Activated T-helper 2 cell treated with anti-CD3 and anti-CD28 coated beads, Interferon-gamma antibody, Interleukin-2, Interleukin-4, amounts not matched to agents 10 μg/mL and 5 μg/mL and 100 μg/mL, durations not matched to agents 14 hours and 24 hours and 36 hours (primary cell): Measurements from ENCODE around the gene PLEKHA5. TPM values are rescaled to one million over a fixed set of nuclear protein-coding genes. Genes with fewer than 3 reads are reported as not detected.
"Not testable (repeated sequence)": the region's sequence is repeated elsewhere in the genome, so short reads cannot be mapped to it uniquely, and the experiment has no call there.

ENCODE experiments used
- DNase-seq: peaks from one replicate; pipeline ENCODE4 v3.0.0; 2021; ENCODE audit warnings: low spot score
- H3K27ac Mint-ChIP-seq: one replicate; pipeline ENCODE4 v1.8.0; 2021; ENCODE audit warnings: mixed read lengths
- H3K27me3 Mint-ChIP-seq: one replicate; pipeline ENCODE4 v1.8.0; 2021; ENCODE audit warnings: low read depth, mixed read lengths
- H3K36me3 Mint-ChIP-seq: one replicate; pipeline ENCODE4 v1.8.0; 2021; ENCODE audit warnings: low read depth, mixed read lengths
- H3K4me1 Mint-ChIP-seq: one replicate; pipeline ENCODE4 v1.8.0; 2021; ENCODE audit warnings: low read depth, mixed read lengths
- H3K4me3 Mint-ChIP-seq: one replicate; pipeline ENCODE4 v1.8.0; 2021; ENCODE audit warnings: low read depth, mild to moderate bottlenecking, moderate library complexity, mixed read lengths
- H3K9me3 Mint-ChIP-seq: one replicate; pipeline ENCODE4 v1.8.0; 2021; ENCODE audit warnings: mixed read lengths
- intact Hi-C: fragments of 100-400 bp; cut with micrococcal nuclease; formaldehyde crosslinking; loops from one replicate; pipeline ENCODE4 v1.15.1; 2023
- total RNA-seq: library from RNA; stranded (reverse); gene quantifications from 2 replicates; pipeline ENCODE4 v1.2.3, GENCODE V29; 2022

Gene PLEKHA5
- total RNA-seq, 1 donor from 2014 or later = 3.2 TPM

GRCh38 chr12:19411234-19412204, 282.0 kb downstream of the PLEKHA5 start:
- intact Hi-C loops = no loop called here
- H3K9me3 Mint-ChIP-seq = no peaks in the 10 kb centered on the region
- H3K36me3 Mint-ChIP-seq = no peaks in the 10 kb centered on the region
- no peaks in the 10 kb centered on the region for H3K4me1 Mint-ChIP-seq
- H3K27ac Mint-ChIP-seq = no peak overlapping the region
- H3K27me3 Mint-ChIP-seq = peaks cover 5% of the 10 kb centered on the region
- H3K4me3 Mint-ChIP-seq = no peak overlapping the region
- no peak for DNase-seq

DNA sequence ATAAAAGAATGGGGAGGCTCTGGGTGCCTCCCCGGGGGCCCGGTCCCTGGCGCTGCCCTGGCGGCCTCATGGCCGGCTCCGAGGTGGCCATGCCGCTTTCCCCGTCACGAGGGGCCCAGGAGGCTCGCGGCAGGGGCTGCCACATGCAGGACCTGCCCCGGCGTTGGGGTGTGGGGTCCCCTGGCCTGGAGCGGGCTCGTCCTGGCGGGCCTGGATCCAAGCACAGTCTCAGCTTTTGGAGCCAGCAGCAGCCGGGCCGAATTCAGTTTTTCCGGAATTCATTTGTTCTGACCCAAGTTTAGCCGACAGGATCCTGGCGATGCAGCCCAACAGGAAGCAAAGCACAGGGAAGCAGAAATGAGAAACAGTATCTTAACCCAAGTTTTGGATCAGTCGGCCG, 283.3 kb downstream of the PLEKHA5 start:
- intact Hi-C loops = no loop called here
- no peaks in the 10 kb centered on the region for H3K4me1 Mint-ChIP-seq
- no peak for DNase-seq

DNA sequence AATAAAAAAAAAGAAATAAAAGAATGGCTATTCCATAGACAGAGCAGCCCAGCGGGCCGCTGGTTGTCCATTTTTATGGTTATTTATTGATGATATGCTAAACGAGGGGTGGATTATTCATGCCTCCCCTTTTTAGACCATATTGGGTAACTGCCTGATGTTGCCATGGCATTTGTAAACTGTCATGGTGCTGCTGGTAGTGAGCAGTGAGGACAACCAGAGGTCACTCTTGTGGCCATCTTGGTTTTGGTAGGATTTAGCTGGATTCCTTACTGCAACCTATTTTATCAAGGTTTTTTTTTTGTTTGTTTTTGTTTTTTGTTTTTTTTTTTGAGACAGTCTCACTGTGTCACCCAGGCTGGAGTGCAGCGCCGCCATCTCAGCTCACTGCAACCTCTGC, 284.0 kb downstream of the PLEKHA5 start:
- intact Hi-C loops, DNase-seq, H3K4me3 Mint-ChIP-seq, H3K9me3 Mint-ChIP-seq, H3K36me3 Mint-ChIP-seq, H3K27ac Mint-ChIP-seq, H3K4me1 Mint-ChIP-seq, H3K27me3 Mint-ChIP-seq: not testable (repeated sequence)

More for the DNA sequence above, 283.3 kb downstream of the PLEKHA5 start:
- Mint-ChIP-seq H3K27ac (no peak overlapping the region), H3K36me3 (no peaks in the 10 kb centered on the region), H3K27me3 (peaks cover 5% of the 10 kb centered on the region), H3K9me3 (no peaks in the 10 kb centered on the region), H3K4me3 (no peak overlapping the region)

- no peak for DNase-seq
- Mint-ChIP-seq H3K27me3 (peaks cover under 1% of the 10 kb centered on the region), H3K4me1 (no peaks in the 10 kb centered on the region), H3K9me3 (no peaks in the 10 kb centered on the region), H3K4me3 (no peak overlapping the region), H3K27ac (no peak overlapping the region), H3K36me3 (no peaks in the 10 kb centered on the region)
- intact Hi-C loops = no loop called here
Observed at GRCh38 chr12:19415563-19415962, 286.0 kb downstream of the PLEKHA5 start.

DNA sequence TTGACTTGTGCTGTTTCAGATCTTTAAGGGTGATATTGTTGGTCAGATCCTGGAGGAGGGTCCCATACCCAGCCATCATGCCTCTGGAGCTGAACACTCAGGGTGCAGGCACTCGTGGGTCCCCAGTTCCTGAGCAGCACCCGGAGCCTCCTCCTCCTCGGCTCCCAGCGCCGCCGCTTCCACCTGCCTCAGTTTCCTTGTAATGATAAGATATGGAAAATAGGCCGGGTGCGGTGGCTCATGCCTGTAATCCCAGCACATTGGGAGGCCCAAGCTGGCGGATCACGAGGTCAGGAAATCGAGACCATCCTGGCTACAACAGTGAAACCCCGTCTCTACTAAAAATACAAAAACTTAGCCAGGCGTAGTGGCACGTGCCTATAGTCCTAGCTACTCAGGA, 289.6 kb downstream of the PLEKHA5 start:
- no peaks in the 10 kb centered on the region for H3K9me3 Mint-ChIP-seq

GRCh38 chr12:19421503-19422282, 292.2 kb downstream of the PLEKHA5 start:
- DNase-seq = no peak
- intact Hi-C loops = no loop called here
- no peaks in the 10 kb centered on the region for H3K27me3 Mint-ChIP-seq
- H3K9me3 Mint-ChIP-seq = peaks cover under 1% of the 10 kb centered on the region
- no peak overlapping the region for H3K4me3 Mint-ChIP-seq
- no peaks in the 10 kb centered on the region for H3K36me3 Mint-ChIP-seq
- peaks cover 6% of the 10 kb centered on the region for H3K4me1 Mint-ChIP-seq
- H3K27ac Mint-ChIP-seq = no peak overlapping the region

More for the DNA sequence above, 289.6 kb downstream of the PLEKHA5 start:
- Mint-ChIP-seq H3K27ac (no peak overlapping the region), H3K36me3 (no peaks in the 10 kb centered on the region), H3K4me1 (peaks cover 6% of the 10 kb centered on the region), H3K4me3 (no peak overlapping the region), H3K27me3 (no peaks in the 10 kb centered on the region)
- DNase-seq = no peak
- intact Hi-C loops = no loop called here

DNA sequence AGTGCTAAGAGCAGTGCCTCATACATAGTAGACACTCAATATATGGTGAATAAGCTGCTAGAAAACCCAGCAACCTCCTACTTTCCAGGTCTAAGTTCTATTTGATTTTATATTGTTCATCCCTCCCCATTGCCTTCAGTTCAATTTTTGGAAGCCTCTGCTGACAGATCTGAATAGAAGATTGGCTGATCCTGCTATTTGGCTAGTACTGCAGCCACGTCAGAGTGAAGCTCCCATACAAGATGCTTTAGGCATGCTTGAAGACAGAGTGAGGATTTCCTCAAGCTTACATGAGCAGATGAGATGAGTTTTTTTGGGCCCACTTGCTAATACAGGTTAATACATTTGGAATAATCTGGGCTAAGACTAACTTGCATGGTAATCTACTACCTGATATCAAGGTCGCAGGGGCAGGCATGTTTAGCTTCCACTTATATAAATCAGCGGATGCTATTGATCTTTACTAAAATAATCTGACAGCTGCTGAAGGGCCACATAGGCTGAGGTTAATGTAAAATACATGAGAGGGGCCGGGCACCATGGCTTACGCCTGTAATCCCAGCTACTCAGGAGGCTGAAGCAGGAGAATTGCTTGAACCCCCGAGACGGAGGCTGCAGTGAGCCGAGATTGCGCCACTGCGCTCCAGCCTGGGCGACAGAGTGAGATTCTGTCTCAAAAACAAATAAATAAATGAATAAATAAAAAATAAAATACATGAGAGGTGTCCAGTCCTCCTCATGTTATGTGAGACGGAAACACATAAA, 293.8 kb downstream of the PLEKHA5 start:
- no peak overlapping the region for H3K4me3 Mint-ChIP-seq
- H3K9me3 Mint-ChIP-seq = peaks cover 7% of the 10 kb centered on the region
- peaks cover 9% of the 10 kb centered on the region for H3K4me1 Mint-ChIP-seq
- no peaks in the 10 kb centered on the region for H3K27me3 Mint-ChIP-seq
- no peaks in the 10 kb centered on the region for H3K36me3 Mint-ChIP-seq
- intact Hi-C loops = no loop called here
- no peak overlapping the region for H3K27ac Mint-ChIP-seq
- DNase-seq = no peak
